Panc1 (cell line): Measurements from ENCODE around the gene WNK4.

Experiments
- POLR2AphosphoS5 ChIP-seq: IDR thresholded peaks from 2 replicates; pipeline ENCODE4 v1.6.1; 2012; ENCODE audit warnings: mild to moderate bottlenecking, low read depth, low read length, moderate library complexity
- SIN3A ChIP-seq: IDR thresholded peaks from 2 replicates; pipeline ENCODE4 v1.6.1; 2012; ENCODE audit warnings: low read depth, mild to moderate bottlenecking, low read length, moderate library complexity, borderline replicate concordance; ENCODE audit not compliant: insufficient read depth
- TF ChIP-seq, protein P1 (sequence below): fragments of 450-650 bp; IDR thresholded peaks from 2 replicates; pipeline ENCODE4 v1.5.1; 2017; ENCODE audit warnings: mild to moderate bottlenecking
- TF ChIP-seq, protein P2 (sequence below), 2 experiments: IDR thresholded peaks; 2 replicates each; pipeline ENCODE4 v1.6.1; 2011 to 2012; ENCODE audit warnings: low read depth in 2 of 2, control low read depth in 1 of 2, low read length in 1 of 2, mild to moderate bottlenecking in 1 of 2, moderate library complexity in 1 of 2; ENCODE audit not compliant: insufficient read depth in 1 of 2

DNA sequence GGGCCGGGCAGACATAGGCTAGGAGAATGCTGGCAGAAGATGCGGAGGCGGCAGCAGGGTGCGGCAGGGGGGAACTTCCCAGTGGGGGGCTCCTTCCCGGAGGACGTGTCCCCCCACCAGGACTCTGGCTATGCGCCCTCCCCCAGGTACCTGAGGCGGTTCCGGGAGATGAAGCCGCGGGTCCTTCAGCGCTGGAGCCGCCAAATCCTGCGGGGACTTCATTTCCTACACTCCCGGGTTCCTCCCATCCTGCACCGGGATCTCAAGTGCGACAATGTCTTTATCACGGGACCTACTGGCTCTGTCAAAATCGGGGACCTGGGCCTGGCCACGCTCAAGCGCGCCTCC is 3.4 kb downstream of the WNK4 start:
- TF ChIP-seq, protein P1, sequence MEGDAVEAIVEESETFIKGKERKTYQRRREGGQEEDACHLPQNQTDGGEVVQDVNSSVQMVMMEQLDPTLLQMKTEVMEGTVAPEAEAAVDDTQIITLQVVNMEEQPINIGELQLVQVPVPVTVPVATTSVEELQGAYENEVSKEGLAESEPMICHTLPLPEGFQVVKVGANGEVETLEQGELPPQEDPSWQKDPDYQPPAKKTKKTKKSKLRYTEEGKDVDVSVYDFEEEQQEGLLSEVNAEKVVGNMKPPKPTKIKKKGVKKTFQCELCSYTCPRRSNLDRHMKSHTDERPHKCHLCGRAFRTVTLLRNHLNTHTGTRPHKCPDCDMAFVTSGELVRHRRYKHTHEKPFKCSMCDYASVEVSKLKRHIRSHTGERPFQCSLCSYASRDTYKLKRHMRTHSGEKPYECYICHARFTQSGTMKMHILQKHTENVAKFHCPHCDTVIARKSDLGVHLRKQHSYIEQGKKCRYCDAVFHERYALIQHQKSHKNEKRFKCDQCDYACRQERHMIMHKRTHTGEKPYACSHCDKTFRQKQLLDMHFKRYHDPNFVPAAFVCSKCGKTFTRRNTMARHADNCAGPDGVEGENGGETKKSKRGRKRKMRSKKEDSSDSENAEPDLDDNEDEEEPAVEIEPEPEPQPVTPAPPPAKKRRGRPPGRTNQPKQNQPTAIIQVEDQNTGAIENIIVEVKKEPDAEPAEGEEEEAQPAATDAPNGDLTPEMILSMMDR, result no peak
- TF ChIP-seq POLR2AphosphoS5, result no peak
- TF ChIP-seq, protein P2, sequence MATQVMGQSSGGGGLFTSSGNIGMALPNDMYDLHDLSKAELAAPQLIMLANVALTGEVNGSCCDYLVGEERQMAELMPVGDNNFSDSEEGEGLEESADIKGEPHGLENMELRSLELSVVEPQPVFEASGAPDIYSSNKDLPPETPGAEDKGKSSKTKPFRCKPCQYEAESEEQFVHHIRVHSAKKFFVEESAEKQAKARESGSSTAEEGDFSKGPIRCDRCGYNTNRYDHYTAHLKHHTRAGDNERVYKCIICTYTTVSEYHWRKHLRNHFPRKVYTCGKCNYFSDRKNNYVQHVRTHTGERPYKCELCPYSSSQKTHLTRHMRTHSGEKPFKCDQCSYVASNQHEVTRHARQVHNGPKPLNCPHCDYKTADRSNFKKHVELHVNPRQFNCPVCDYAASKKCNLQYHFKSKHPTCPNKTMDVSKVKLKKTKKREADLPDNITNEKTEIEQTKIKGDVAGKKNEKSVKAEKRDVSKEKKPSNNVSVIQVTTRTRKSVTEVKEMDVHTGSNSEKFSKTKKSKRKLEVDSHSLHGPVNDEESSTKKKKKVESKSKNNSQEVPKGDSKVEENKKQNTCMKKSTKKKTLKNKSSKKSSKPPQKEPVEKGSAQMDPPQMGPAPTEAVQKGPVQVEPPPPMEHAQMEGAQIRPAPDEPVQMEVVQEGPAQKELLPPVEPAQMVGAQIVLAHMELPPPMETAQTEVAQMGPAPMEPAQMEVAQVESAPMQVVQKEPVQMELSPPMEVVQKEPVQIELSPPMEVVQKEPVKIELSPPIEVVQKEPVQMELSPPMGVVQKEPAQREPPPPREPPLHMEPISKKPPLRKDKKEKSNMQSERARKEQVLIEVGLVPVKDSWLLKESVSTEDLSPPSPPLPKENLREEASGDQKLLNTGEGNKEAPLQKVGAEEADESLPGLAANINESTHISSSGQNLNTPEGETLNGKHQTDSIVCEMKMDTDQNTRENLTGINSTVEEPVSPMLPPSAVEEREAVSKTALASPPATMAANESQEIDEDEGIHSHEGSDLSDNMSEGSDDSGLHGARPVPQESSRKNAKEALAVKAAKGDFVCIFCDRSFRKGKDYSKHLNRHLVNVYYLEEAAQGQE (IDR thresholded peaks at IDR 0.05; ENCODE audit: insufficient read depth in 1 of 2, low read depth in 2 of 2, low read length in 1 of 2), result no peak
- TF ChIP-seq SIN3A, result no peak
